Ishikawa (cell line): ENCODE results near the gene CCR4.

Experiments
- CEBPB ChIP-seq: IDR thresholded peaks from 2 replicates; pipeline ENCODE4 v1.6.1; 2012
- CREB1 ChIP-seq: IDR thresholded peaks from 2 replicates; pipeline ENCODE4 v1.6.1; 2012; ENCODE audit warnings: low read depth
- EGR1 ChIP-seq: IDR thresholded peaks from 2 replicates; pipeline ENCODE4 v1.6.1; 2012
- EP300 ChIP-seq: IDR thresholded peaks from 2 replicates; pipeline ENCODE4 v1.6.1; 2012; ENCODE audit warnings: borderline replicate concordance
- FOXM1 ChIP-seq: IDR thresholded peaks from 2 replicates; pipeline ENCODE4 v1.6.1; 2012; ENCODE audit warnings: low read depth, borderline replicate concordance
- MAX ChIP-seq: IDR thresholded peaks from 2 replicates; pipeline ENCODE4 v1.6.1; 2012
- NFIC ChIP-seq: IDR thresholded peaks from 2 replicates; pipeline ENCODE4 v1.6.1; 2012
- RAD21 ChIP-seq: IDR thresholded peaks from 2 replicates; pipeline ENCODE4 v1.6.1; 2012; ENCODE audit warnings: low read depth
- REST ChIP-seq: IDR thresholded peaks from 2 replicates; pipeline ENCODE4 v1.6.1; 2012; ENCODE audit warnings: low read depth, mild to moderate bottlenecking
- TAF1 ChIP-seq: IDR thresholded peaks from 2 replicates; pipeline ENCODE4 v1.6.1; 2012; ENCODE audit warnings: low read depth, mild to moderate bottlenecking
- USF1 ChIP-seq: IDR thresholded peaks from 2 replicates; pipeline ENCODE4 v1.6.1; 2012
- YY1 ChIP-seq: IDR thresholded peaks from 2 replicates; pipeline ENCODE4 v1.6.1; 2012; ENCODE audit warnings: low read depth
- ZBTB7A ChIP-seq: IDR thresholded peaks from 2 replicates; pipeline ENCODE4 v1.6.1; 2012; ENCODE audit warnings: low read depth

GRCh38 chr3:32950516-32950915 lies 928 bp upstream of the CCR4 start:
- TF ChIP-seq YY1, result no peak
- no peak for TF ChIP-seq EP300
- TF ChIP-seq USF1, result no peak
- TF ChIP-seq TAF1, result no peak
- TF ChIP-seq RAD21, result no peak
- TF ChIP-seq CEBPB, result no peak
- TF ChIP-seq CREB1, result no peak
- no peak for TF ChIP-seq FOXM1
- TF ChIP-seq NFIC, result no peak
- TF ChIP-seq REST, result no peak
- TF ChIP-seq MAX, result no peak
- TF ChIP-seq ZBTB7A, result no peak
- no peak for TF ChIP-seq EGR1
